Activated naive CD8-positive, alpha-beta T cell (primary cell): ENCODE data around the gene HOXD10.

Source experiments
- H3K27ac Mint-ChIP-seq: one replicate; pipeline ENCODE4 v1.8.0; 2021; ENCODE audit warnings: mixed read lengths
- H3K27me3 Mint-ChIP-seq: one replicate; pipeline ENCODE4 v1.8.0; 2021; ENCODE audit warnings: mixed read lengths
- H3K36me3 Mint-ChIP-seq: one replicate; pipeline ENCODE4 v1.8.0; 2021; ENCODE audit warnings: mixed read lengths
- H3K4me1 Mint-ChIP-seq: one replicate; pipeline ENCODE4 v1.8.0; 2021; ENCODE audit warnings: low read depth, mixed read lengths
- H3K4me3 Mint-ChIP-seq: one replicate; pipeline ENCODE4 v1.8.0; 2021; ENCODE audit warnings: mild to moderate bottlenecking, mixed read lengths
- H3K9me3 Mint-ChIP-seq: one replicate; pipeline ENCODE4 v1.8.0; 2021; ENCODE audit warnings: low read depth, mixed read lengths

HOXD10 gene

DNA sequence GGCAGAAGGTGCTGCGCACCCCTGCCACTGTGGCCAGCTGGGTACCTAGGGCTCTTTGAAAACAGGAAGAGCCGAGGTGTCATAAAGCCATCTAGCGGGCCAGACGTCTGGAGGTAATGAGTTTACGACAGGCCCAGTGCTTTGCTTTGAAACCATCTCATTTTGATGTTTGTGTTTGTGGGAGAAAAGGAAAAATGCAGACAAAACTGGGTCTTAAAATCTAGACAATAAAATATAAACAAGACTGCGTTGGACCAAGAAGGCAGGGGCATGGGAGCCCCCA, 9.1 kb downstream of the HOXD10 start:
- H3K27me3 Mint-ChIP-seq = peaks cover 42% of the 10 kb centered on the region
- peaks cover 20% of the 10 kb centered on the region for H3K4me1 Mint-ChIP-seq
- no peak overlapping the region for H3K27ac Mint-ChIP-seq
- no peaks in the 10 kb centered on the region for H3K36me3 Mint-ChIP-seq
- H3K4me3 Mint-ChIP-seq = no peak overlapping the region
- no peaks in the 10 kb centered on the region for H3K9me3 Mint-ChIP-seq

DNA sequence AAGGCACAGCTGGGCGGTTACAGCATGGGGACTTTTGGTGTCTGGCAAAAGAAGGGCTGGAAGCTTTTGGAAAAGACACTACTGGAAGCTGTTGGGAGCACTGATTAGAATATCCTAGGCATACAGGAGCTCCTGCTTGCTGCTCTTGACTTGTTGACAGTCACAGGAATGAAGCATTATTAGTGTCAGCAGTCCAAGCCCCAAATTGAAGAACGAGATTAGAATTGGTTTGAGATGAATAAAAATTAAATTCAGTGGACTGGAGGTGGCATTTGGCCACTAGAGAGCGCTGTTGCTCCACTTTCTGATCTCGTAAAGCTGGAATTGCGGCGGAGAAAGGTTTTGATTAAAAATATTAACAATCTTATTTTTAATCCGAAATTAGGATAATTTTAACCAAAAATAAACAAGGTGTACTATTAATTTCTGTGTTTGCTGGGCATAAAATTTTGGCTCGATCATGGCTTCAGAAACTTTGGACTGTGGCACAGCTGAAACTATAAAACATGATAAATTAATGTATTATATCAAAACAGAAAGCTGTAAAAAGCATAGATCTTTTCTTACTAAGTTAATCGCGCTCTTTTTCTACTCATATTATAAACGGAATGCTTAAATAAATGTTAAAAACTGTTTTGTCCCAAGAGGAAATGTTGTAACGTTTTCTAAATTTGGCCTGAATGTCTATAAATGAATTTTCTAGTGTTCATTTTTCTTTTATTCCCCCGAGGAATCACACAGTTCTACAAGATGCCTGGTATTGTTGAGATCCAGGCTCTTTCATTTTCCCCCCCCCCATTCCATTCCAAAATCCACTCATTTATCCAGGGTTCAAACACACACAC, 10.6 kb downstream of the HOXD10 start:
- no peaks in the 10 kb centered on the region for H3K36me3 Mint-ChIP-seq
- H3K9me3 Mint-ChIP-seq = no peaks in the 10 kb centered on the region
- H3K27me3 Mint-ChIP-seq = peaks cover 49% of the 10 kb centered on the region
- no peak overlapping the region for H3K4me3 Mint-ChIP-seq
- H3K27ac Mint-ChIP-seq = no peak overlapping the region
- peaks cover 28% of the 10 kb centered on the region for H3K4me1 Mint-ChIP-seq

DNA sequence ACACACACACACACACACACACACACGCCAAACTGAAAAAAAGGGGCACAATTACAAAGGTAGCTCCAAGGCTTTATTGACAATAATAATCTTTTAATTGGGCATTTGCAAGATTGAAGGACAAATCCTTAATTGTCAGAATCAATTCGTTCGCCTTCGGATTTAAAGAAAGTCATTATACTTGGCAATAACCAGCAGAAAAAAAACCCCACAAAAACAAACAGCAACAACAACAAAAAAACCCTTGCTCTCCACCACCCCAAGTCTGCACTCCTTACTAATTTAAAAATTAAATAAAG, 11.1 kb downstream of the HOXD10 start:
- H3K27me3 Mint-ChIP-seq = peaks cover 53% of the 10 kb centered on the region
- no peaks in the 10 kb centered on the region for H3K36me3 Mint-ChIP-seq
- peak overlapping the region; percentile 49 for H3K4me3 Mint-ChIP-seq
- H3K4me1 Mint-ChIP-seq = peaks cover 31% of the 10 kb centered on the region
- no peaks in the 10 kb centered on the region for H3K9me3 Mint-ChIP-seq
- no peak overlapping the region for H3K27ac Mint-ChIP-seq

GRCh38 chr2:176128172-176128981, 11.8 kb downstream of the HOXD10 start:
- Mint-ChIP-seq H3K4me3 (peak overlapping the region; percentile 71), H3K4me1 (peaks cover 34% of the 10 kb centered on the region), H3K36me3 (no peaks in the 10 kb centered on the region), H3K27ac (peak overlapping the region; percentile 22), H3K9me3 (no peaks in the 10 kb centered on the region), H3K27me3 (peaks cover 58% of the 10 kb centered on the region)

DNA sequence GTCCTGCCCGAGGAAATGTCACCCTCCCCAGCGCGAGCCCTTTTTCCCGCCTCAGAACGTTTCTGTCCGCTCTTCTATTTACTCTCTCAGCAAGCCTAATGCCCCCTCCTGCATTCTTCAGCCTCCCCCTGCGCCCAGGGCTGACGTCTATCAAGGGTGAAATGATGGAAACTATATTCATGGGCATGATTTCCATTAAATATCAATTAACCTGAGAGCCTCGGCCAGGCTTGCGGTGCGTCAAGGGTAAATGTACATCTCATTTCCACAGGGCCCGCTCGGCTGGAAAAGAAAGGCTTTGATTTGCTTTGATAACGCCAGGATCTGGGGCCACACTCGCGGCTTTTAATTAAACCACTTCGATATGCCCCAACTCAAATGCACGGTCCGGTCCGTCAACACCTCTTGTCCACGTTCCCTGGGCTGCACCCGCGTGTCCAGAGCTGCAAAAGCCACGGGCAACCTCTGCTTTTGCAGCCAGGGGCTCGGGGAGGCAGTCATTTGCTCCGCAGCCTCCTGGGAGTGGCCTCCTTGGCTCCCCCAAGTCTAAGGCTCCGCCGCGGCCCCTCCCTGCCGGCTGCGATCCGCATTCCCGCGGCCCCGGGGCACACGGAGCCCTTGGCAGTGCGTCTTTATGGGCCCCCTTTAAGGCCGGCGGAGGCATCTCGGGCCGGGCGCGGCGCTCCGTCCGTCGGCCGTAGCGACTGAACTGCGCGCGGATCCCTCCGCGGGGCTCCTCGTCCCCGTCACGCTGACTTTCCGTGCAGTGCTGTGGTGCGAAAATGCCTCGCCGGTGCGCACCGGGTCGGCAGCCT, 12.6 kb downstream of the HOXD10 start, which contains the start of gene HOXD8:
TSS of gene HOXD8 (plus strand) at position 724 of the 815 bp plus-strand sequence. CDS start 662 bp downstream, outside the sequence.
- Mint-ChIP-seq H3K27me3 (peaks cover 59% of the 10 kb centered on the region), H3K4me3 (peak within 1 kb of the TSS; percentile 71), H3K36me3 (no peaks in the 10 kb centered on the region), H3K27ac (peak within 1 kb of the TSS; percentile 22), H3K4me1 (peaks cover 28% of the 10 kb centered on the region), H3K9me3 (no peaks in the 10 kb centered on the region)

DNA sequence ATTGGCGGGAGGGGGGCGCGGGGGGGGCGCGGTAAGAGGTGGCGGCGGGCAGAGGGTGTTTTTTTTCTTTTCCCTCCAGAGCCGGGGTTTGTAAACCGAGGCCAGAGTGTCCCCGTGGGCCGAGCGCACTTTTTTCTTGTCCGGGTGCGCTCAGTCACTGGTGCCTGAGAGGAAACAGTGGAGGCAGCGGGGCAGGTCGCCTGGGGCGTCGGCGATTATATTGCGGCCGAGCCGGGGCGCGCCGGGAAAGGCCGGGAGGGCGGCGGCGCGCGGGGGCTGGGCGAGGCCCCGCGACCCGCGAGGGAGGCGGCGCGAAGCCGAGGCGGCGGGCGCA, 13.2 kb downstream of the HOXD10 start:
- no peak overlapping the region for H3K27ac Mint-ChIP-seq
- peaks cover 27% of the 10 kb centered on the region for H3K4me1 Mint-ChIP-seq
- peaks cover 61% of the 10 kb centered on the region for H3K27me3 Mint-ChIP-seq
- no peaks in the 10 kb centered on the region for H3K9me3 Mint-ChIP-seq
- no peak overlapping the region for H3K4me3 Mint-ChIP-seq
- no peaks in the 10 kb centered on the region for H3K36me3 Mint-ChIP-seq

DNA sequence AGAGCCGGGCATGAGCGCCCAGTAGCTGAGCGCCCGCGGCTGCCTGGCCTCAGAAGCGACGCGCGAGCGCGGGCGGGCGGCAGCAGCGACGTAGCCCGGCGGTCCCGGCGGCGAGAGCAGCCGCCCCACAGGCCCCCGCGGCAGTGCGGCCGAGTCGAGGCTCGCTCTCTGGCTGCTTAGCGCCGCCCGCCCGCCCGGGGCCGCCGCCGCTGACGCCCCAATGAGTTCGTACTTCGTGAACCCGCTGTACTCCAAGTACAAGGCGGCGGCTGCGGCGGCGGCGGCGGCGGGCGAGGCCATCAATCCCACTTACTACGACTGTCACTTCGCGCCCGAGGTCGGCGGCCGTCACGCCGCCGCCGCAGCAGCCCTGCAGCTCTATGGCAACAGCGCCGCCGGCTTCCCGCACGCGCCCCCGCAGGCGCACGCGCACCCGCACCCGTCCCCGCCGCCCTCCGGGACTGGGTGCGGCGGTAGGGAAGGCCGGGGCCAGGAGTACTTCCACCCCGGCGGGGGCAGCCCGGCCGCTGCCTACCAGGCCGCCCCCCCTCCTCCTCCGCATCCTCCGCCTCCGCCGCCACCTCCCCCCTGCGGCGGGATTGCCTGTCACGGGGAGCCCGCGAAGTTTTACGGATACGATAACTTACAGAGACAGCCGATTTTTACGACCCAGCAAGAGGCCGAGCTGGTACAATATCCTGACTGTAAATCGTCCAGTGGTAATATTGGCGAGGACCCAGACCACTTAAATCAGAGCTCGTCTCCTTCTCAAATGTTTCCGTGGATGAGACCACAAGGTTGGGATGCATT, 13.8 kb downstream of the HOXD10 start:
- Mint-ChIP-seq H3K9me3 (no peaks in the 10 kb centered on the region), H3K36me3 (no peaks in the 10 kb centered on the region), H3K4me1 (peaks cover 28% of the 10 kb centered on the region), H3K4me3 (peak overlapping the region; percentile 76), H3K27me3 (peaks cover 65% of the 10 kb centered on the region), H3K27ac (no peak overlapping the region)

DNA sequence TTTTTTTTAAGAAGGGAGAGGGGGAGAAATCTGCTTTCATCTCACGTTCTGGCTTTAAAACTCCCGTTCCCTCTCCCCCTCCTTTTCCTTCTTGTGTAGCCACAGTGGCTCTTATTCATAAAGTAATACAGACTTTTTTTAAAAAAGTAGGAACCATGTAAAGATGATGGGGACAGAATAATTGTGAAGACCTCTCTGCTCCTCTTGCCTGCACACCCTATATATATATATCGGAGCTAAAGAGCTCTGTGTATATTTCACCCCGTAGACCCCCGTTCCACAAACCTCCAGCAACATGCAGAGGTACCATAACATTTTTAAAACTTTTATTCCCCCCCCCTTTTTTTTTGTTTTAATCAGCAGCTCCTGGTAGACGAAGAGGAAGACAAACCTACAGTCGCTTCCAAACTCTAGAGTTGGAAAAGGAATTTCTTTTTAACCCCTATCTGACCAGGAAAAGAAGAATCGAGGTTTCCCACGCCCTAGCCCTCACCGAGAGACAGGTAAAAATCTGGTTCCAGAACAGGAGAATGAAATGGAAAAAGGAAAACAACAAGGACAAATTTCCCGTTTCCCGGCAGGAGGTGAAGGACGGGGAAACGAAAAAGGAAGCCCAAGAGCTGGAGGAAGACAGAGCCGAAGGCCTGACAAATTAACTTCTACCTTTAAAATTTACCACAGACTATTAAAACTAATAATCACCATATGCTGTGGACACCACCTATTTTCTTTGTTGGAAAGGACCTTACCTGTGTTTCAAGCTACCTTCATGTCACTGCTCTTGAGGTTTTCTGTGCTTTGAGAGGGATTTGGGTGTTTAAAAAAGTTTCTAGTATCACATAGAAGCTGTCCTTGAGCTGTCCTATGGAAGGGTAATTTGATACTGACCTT, 14.6 kb downstream of the HOXD10 start:
- Mint-ChIP-seq H3K4me1 (peaks cover 37% of the 10 kb centered on the region), H3K4me3 (peak overlapping the region; percentile 76)

DNA sequence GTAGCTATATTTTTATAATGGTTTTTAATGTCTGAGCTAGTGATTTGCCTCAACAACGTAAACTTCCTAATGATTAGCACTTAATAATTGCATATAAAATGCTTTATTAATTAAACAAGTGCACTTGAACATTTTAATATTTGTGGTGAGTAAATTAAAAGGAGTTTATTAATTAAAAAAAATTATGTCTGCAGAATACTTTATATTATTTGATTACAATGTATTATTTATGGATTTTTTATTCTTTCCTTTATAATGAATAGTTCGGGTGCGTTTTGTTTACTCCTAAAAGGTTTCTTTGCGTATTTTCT, 15.2 kb downstream of the HOXD10 start:
- Mint-ChIP-seq H3K36me3 (peaks cover 2% of the 10 kb centered on the region), H3K27ac (no peak overlapping the region)

More for the DNA sequence above, 14.6 kb downstream of the HOXD10 start:
- Mint-ChIP-seq H3K27ac (peak overlapping the region; percentile 58), H3K27me3 (peaks cover 63% of the 10 kb centered on the region), H3K36me3 (peaks cover 2% of the 10 kb centered on the region), H3K9me3 (no peaks in the 10 kb centered on the region)

GRCh38 chr2:176132205-176133171, 15.9 kb downstream of the HOXD10 start:
- Mint-ChIP-seq H3K27me3 (peaks cover 61% of the 10 kb centered on the region), H3K9me3 (no peaks in the 10 kb centered on the region), H3K4me3 (peak overlapping the region; percentile 82), H3K36me3 (peaks cover 2% of the 10 kb centered on the region), H3K27ac (no peak overlapping the region), H3K4me1 (peaks cover 41% of the 10 kb centered on the region)

More for the DNA sequence above, 15.2 kb downstream of the HOXD10 start:
- Mint-ChIP-seq H3K9me3 (no peaks in the 10 kb centered on the region), H3K4me3 (peak overlapping the region; percentile 82), H3K4me1 (peaks cover 38% of the 10 kb centered on the region), H3K27me3 (peaks cover 62% of the 10 kb centered on the region)

DNA sequence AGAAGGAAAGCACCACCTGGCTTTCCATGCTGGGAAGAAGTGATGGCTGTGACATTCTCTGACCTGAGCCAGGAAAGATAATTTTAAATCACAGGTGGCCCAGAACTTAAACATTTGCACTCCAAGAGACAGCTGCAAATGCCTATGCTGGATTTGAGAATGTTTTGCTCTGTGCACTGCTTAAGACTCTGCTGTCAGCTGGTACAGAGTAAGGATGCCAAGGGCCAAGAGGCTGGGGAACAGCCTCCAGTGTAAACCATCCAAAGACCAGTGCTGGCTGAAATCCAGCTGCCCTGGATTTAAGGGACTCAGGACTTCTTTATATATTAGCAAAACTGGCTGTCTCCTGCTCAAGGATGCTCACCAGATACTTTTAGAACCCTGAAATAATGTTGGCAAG, 16.8 kb downstream of the HOXD10 start:
- H3K36me3 Mint-ChIP-seq = peaks cover 3% of the 10 kb centered on the region
- H3K4me1 Mint-ChIP-seq = peaks cover 39% of the 10 kb centered on the region
- no peak overlapping the region for H3K4me3 Mint-ChIP-seq
- peaks cover 65% of the 10 kb centered on the region for H3K27me3 Mint-ChIP-seq
- no peaks in the 10 kb centered on the region for H3K9me3 Mint-ChIP-seq
- no peak overlapping the region for H3K27ac Mint-ChIP-seq

DNA sequence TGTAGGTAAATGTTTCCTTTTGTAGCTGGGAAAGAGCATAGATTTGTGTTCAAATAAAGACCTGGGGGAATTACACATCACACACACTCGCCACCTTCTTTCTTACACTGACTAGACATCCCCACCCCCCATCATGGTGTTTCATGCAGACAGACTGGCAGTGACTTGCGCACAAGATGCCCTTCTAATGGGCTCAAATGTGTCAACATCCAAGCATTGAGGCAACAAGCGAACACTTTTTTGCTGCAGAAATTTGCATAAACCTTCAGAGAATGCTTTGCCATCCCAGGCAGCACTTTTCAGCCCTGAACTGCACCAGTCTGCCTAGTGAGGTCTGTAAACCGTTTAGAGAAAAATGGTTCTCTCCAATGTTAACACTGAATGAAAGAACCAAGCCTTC, 17.5 kb downstream of the HOXD10 start:
- peaks cover 39% of the 10 kb centered on the region for H3K4me1 Mint-ChIP-seq
- H3K36me3 Mint-ChIP-seq = peaks cover 5% of the 10 kb centered on the region
- no peak overlapping the region for H3K4me3 Mint-ChIP-seq
- H3K27me3 Mint-ChIP-seq = peaks cover 67% of the 10 kb centered on the region
- H3K27ac Mint-ChIP-seq = no peak overlapping the region
- no peaks in the 10 kb centered on the region for H3K9me3 Mint-ChIP-seq

- Mint-ChIP-seq H3K9me3 (no peaks in the 10 kb centered on the region), H3K27me3 (peaks cover 74% of the 10 kb centered on the region), H3K27ac (no peak overlapping the region), H3K4me1 (peaks cover 43% of the 10 kb centered on the region), H3K36me3 (peaks cover 5% of the 10 kb centered on the region), H3K4me3 (no peak overlapping the region)
Measured at GRCh38 chr2:176135035-176135440, 18.5 kb downstream of the HOXD10 start.
